ELF-1 (cell line): ENCODE data around the gene OR2V1.
"Not testable (repeated sequence)": the region's sequence is repeated elsewhere in the genome, so short reads cannot be mapped to it uniquely, and the experiment has no call there.

Experiments
- DNase-seq: peaks from one replicate; pipeline ENCODE4 v3.0.0-alpha.2; 2016; ENCODE audit warnings: low read depth, low spot score

The OR2V1 gene

DNA sequence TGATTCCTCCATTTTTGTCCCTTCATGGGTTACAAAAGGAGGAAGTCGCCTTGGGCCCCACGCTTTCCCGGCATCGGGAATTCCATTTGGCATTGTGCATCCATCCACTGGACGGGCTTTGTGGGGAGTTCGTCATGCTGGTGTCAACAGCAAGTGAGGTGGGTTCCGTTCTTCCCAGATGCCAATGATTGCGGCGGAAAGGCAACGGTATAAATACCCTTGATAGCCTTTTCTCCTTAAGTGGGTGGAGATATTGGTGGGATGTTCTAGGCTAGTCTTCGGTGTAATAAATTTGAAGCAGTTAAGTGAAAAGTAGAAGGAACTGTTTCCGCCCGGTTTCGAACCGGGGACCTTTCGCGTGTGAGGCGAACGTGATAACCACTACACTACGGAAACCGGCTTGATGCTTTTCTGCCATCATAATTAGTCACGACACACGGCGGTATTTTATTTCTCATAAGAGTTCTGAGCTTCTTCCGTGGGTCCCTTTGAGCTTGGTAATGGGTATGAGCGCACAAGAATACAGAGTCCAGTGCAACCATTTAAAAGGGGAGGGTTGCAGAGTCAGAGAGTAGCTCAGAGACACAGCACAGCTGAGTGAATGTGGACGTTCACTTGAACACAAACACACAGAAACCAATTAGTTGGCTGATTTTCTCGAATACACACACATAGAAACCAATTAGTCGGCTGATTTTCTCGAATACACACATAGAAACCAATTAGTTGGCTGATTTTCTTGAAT lies 28.9 kb downstream of the OR2V1 start:
- not testable (repeated sequence) for DNase-seq

- not testable (repeated sequence) for DNase-seq
Measured at GRCh38 chr5:181101030-181101641, 29.8 kb downstream of the OR2V1 start.

GRCh38 chr5:181100121-181100875 lies 30.7 kb downstream of the OR2V1 start:
- peak; percentile 43 for DNase-seq

- no peak for DNase-seq
Measured at GRCh38 chr5:181099602-181100086, 31.3 kb downstream of the OR2V1 start.

DNA sequence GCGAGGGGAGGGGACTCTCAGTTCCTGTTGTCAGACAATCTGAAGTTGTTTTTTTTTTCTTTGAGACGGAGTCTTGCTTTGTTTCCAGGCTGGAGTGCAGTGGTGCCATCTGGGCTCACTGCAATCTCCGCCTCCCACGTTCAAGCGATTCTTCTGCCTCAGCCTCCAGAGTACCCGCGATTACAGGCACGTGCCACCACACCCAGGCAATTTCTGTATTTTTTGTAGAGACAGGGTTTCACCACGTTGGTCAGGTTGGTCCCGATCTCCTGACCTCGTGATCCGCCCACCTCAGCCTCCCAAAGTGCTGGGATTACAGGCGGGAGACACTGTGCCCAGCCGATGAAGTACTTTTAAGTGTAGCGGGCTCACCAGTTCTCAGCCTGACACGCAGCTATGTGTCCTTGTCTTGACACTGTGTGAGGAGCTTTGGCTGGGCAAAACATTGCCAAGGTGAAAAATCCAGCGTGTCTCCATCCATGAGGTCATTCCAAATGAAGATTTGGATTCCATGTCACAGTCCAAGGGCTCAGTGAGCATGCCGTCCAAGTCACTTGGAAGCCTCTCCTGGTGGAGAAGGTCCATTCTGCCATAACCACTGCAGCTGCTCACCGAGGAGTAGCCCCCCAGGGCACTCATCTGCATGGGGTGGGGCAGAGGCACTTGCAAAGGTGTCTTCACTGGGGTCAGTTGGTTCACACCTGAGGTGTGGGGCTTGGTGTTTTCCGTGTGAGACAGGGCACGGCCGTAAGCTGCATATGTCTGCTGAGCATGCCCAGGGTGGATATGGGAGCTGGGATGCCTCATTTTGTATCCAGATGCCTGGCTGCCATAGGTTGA lies 32.0 kb downstream of the OR2V1 start:
- DNase-seq: peak; percentile 28

- not testable (repeated sequence) for DNase-seq
Measured at GRCh38 chr5:181097759-181098491, 33.0 kb downstream of the OR2V1 start.

DNA sequence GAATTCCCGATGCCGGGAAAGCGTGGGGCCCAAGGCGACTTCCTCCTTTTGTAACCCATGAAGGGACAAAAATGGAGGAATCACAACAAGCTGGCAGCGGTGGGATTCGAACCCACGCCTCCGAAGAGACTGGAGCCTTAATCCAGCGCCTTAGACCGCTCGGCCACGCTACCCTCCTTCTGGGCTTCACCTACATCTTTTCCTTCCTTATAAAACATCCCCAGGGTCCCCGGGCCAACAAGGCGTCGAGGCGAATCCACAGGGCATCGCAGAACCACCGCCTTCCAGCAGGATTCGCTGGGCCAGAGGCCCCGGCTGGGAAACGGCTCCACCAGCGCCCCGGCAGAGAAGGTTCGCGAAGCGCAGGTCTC lies 33.6 kb downstream of the OR2V1 start:
- not testable (repeated sequence) for DNase-seq

DNA sequence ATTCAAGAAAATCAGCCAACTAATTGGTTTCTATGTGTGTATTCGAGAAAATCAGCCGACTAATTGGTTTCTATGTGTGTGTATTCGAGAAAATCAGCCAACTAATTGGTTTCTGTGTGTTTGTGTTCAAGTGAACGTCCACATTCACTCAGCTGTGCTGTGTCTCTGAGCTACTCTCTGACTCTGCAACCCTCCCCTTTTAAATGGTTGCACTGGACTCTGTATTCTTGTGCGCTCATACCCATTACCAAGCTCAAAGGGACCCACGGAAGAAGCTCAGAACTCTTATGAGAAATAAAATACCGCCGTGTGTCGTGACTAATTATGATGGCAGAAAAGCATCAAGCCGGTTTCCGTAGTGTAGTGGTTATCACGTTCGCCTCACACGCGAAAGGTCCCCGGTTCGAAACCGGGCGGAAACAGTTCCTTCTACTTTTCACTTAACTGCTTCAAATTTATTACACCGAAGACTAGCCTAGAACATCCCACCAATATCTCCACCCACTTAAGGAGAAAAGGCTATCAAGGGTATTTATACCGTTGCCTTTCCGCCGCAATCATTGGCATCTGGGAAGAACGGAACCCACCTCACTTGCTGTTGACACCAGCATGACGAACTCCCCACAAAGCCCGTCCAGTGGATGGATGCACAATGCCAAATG lies 34.1 kb downstream of the OR2V1 start:
- not testable (repeated sequence) for DNase-seq

DNA sequence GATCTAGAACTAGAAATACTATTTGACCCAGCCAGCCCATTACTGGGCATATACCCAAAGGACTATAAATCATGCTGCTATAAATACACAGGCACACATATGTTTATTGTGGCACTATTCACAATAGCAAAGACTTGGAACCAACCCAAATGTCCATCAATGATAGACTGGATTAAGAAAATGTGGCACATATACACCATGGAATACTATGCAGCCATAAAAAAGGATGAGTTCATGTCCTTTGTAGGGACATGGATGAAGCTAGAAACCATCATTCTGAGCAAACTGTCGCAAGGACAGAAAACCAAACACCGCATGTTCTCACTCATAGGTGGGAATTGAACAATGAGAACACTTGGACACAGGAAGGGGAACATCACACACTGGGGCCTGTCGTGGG lies 35.8 kb downstream of the OR2V1 start:
- not testable (repeated sequence) for DNase-seq

- no peak for DNase-seq
Measured at GRCh38 chr5:181092428-181092827, 38.5 kb downstream of the OR2V1 start.

DNA sequence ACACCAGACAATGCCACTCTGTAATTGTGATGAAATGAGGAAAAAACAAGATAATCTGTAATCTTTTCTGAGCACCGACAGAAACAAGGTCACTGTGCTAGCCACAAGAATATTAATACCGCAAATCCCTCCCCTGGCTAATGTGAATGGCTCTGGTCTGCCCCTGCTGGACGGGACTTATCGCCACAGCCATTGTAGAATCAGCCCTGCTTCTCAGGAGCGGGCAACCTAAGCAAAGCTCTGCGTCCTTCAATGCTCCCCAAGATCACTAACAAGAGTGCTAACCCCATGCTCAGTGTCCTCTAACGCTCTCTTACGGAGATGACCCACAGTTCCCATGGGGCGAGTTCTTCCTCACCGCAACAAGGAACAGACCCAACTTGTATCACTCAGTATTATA lies 42.7 kb downstream of the OR2V1 start:
- no peak for DNase-seq

DNA sequence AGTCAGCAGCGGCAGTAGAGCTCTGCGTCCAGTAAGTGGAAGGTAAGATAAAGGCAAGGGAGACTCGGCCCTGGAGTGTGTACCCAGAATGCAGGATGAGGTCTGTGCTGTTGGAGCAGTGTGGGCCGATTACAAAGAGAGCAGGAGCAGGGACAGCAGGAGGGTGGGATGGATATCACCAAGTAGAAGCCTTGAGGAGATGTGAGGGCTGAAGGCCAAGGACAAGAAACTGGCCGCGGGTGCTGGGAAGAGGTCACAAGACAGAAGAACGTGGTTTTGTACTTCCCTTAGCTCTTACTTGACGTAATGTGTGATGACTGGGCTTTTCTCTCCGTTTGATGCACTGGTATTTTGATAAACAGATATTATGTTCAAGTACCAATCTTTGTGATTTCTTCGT lies 43.7 kb downstream of the OR2V1 start:
- no peak for DNase-seq

- no peak for DNase-seq
Measured at GRCh38 chr5:181086884-181087205, 44.1 kb downstream of the OR2V1 start.

DNA sequence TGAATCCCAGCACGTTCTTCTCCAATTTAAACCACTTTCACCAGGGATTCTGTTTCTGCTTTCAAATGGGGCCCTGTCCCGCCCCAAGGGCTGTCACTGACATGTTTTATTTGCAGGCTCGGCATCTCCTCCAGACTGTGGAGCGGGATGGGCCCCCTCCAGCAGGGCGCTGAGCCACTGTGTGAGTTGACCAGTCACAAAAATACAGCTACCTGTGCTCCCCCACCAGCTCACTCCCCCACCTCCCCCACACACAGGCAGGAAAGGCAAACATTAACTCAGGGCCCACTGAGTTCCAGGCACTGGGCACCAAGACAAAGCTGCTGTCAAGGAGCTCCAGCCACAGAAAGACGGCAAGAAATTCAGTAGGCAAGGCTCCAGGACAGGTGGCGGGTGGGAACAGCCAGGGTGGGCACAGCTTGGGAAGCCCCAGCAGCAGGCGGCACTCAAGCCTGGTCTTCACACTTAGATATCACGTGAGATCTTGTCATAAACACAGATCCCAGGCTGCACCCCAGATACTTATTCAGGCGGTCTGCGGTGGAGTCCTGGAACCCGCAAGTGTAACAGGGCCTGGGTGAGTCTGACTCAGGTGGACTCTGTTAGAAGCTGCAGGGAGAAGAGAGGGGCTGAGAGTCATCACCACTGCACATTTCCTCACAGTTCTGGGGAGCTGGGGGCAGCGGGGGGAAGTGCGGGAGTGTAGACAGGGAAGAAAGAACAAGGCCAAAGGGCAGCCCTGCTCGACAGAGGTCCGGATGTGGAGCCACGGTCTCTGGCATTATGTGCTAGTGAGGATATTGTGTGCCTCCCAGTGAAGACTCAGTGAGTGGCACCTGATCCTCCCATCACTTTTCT lies 44.7 kb downstream of the OR2V1 start:
- DNase-seq: no peak

GRCh38 chr5:181084621-181085195 lies 46.3 kb downstream of the OR2V1 start:
- DNase-seq: no peak

DNA sequence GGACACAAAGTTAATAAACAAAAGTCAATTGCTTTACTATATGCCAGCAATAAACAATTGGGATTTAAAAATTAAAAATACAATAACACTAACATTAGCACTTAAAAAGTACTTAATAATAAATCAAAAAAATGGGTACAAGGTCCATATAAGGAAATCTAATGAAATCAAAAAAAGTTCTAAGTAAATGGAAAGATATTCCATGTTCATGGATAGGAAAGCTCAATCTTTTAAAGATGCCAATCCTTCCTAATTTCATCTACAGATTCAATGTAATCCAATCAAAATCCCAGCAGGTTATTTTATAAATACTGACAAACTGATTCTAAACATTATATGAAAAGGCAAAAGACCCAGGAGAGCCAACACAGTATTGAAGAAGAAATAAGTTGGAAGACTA lies 49.0 kb downstream of the OR2V1 start:
- DNase-seq: no peak

- no peak for DNase-seq
Measured at GRCh38 chr5:181076920-181077319, 54.0 kb downstream of the OR2V1 start.
